Stimulated activated naive CD8-positive, alpha-beta T cell treated with anti-CD3 and anti-CD28 coated beads, Interleukin-15, Interleukin-2, amounts not matched to agents 100 ng/mL and 50 ng/mL, for 24 hours (primary cell): ENCODE results near the gene ARHGAP44.

Experiments
- H3K27ac Mint-ChIP-seq: one replicate; pipeline ENCODE4 v1.8.0; 2021; ENCODE audit warnings: mild to moderate bottlenecking, mixed read lengths
- H3K27me3 Mint-ChIP-seq: one replicate; pipeline ENCODE4 v1.8.0; 2021; ENCODE audit warnings: mixed read lengths
- H3K36me3 Mint-ChIP-seq: one replicate; pipeline ENCODE4 v1.8.0; 2021; ENCODE audit warnings: low read depth, mixed read lengths
- H3K4me1 Mint-ChIP-seq: one replicate; pipeline ENCODE4 v1.8.0; 2021; ENCODE audit warnings: low read depth, mixed read lengths
- H3K4me3 Mint-ChIP-seq: one replicate; pipeline ENCODE4 v1.8.0; 2021; ENCODE audit warnings: mild to moderate bottlenecking, mixed read lengths
- H3K9me3 Mint-ChIP-seq: one replicate; pipeline ENCODE4 v1.8.0; 2021; ENCODE audit warnings: mixed read lengths

The ARHGAP44 gene

GRCh38 chr17:12902046-12902445, 112.7 kb downstream of the ARHGAP44 start:
- H3K4me3 Mint-ChIP-seq = no peak overlapping the region
- no peaks in the 10 kb centered on the region for H3K27me3 Mint-ChIP-seq
- H3K27ac Mint-ChIP-seq = no peak overlapping the region
- no peaks in the 10 kb centered on the region for H3K4me1 Mint-ChIP-seq
- H3K9me3 Mint-ChIP-seq = peaks cover 13% of the 10 kb centered on the region
- H3K36me3 Mint-ChIP-seq = no peaks in the 10 kb centered on the region

GRCh38 chr17:12907477-12907876, 118.2 kb downstream of the ARHGAP44 start:
- peaks cover 18% of the 10 kb centered on the region for H3K9me3 Mint-ChIP-seq
- H3K27ac Mint-ChIP-seq = no peak overlapping the region
- H3K27me3 Mint-ChIP-seq = peaks cover 3% of the 10 kb centered on the region

DNA sequence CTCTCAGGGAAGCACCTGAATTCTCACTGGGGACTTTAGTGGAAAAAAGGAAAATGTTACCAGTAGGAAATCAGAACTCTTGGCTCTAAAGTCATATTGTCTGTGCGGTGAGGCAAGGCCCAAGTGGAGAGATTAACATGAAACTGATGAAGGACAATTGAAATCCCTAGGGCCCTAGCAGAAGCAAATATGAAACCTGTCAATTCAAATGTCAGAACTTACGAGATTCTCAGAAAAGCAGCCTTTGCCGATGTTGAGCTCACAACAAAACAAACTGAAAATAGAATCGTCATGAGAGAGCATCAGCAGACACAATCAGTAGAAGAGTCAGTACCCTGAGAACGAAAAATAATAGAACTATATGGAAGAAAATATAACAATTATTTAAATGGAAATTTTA, 119.7 kb downstream of the ARHGAP44 start:
- no peaks in the 10 kb centered on the region for H3K36me3 Mint-ChIP-seq
- peaks cover 18% of the 10 kb centered on the region for H3K9me3 Mint-ChIP-seq
- no peaks in the 10 kb centered on the region for H3K4me1 Mint-ChIP-seq
- peaks cover 3% of the 10 kb centered on the region for H3K27me3 Mint-ChIP-seq
- no peak overlapping the region for H3K27ac Mint-ChIP-seq
- no peak overlapping the region for H3K4me3 Mint-ChIP-seq

More at GRCh38 chr17:12907477-12907876, 118.2 kb downstream of the ARHGAP44 start:
- H3K4me3 Mint-ChIP-seq = no peak overlapping the region
- H3K36me3 Mint-ChIP-seq = no peaks in the 10 kb centered on the region
- no peaks in the 10 kb centered on the region for H3K4me1 Mint-ChIP-seq

DNA sequence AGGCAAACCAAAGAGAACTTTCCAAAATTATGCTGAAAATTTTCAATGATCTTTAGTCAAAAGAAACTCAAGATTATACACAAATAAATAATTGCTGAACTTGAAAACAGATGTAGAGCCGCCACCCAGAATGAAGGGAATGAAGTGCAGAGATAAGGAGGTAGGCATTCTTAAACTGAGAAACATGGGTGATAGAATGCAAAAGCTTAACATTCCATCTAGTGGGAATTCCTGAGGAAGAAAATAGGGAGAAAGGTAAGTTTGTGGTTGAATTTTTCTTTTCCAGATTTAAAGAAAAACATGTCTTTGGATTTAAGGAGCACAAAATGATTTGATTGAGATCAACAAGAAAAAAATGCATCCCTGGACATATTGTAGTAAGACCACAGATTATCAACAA, 120.2 kb downstream of the ARHGAP44 start:
- peaks cover 3% of the 10 kb centered on the region for H3K27me3 Mint-ChIP-seq
- no peak overlapping the region for H3K4me3 Mint-ChIP-seq
- H3K9me3 Mint-ChIP-seq = peaks cover 18% of the 10 kb centered on the region
- no peaks in the 10 kb centered on the region for H3K4me1 Mint-ChIP-seq
- H3K36me3 Mint-ChIP-seq = no peaks in the 10 kb centered on the region
- no peak overlapping the region for H3K27ac Mint-ChIP-seq

DNA sequence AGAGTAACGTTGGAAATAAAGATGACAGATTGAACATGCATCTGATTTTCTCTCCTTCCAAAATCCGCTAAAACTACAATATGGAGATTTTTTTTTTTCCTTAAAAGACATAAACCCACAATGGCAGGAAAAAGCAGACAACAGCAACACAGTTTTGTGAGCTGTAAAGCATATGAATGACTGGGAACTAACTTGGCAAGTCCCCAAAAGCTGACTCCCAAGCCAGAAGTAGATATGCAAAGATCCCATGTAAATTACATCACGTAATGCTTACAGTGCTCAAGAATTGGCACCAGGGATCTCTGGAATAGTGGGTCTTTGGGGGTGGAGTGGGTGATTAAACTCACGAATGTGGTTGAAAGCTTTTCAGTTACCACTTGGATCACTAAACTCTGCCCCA, 121.9 kb downstream of the ARHGAP44 start:
- Mint-ChIP-seq H3K9me3 (peaks cover 18% of the 10 kb centered on the region), H3K27me3 (peaks cover 3% of the 10 kb centered on the region), H3K4me1 (no peaks in the 10 kb centered on the region), H3K36me3 (no peaks in the 10 kb centered on the region), H3K27ac (no peak overlapping the region), H3K4me3 (no peak overlapping the region)

GRCh38 chr17:12917399-12917798, 128.1 kb downstream of the ARHGAP44 start:
- Mint-ChIP-seq H3K4me3 (no peak overlapping the region), H3K36me3 (no peaks in the 10 kb centered on the region), H3K4me1 (no peaks in the 10 kb centered on the region), H3K27ac (no peak overlapping the region), H3K9me3 (no peaks in the 10 kb centered on the region), H3K27me3 (no peaks in the 10 kb centered on the region)

- Mint-ChIP-seq H3K36me3 (no peaks in the 10 kb centered on the region), H3K27ac (no peak overlapping the region), H3K27me3 (no peaks in the 10 kb centered on the region), H3K4me1 (no peaks in the 10 kb centered on the region), H3K4me3 (no peak overlapping the region), H3K9me3 (no peaks in the 10 kb centered on the region)
These were observed 128.8 kb downstream of the ARHGAP44 start for GRCh38 chr17:12918142-12918541.

DNA sequence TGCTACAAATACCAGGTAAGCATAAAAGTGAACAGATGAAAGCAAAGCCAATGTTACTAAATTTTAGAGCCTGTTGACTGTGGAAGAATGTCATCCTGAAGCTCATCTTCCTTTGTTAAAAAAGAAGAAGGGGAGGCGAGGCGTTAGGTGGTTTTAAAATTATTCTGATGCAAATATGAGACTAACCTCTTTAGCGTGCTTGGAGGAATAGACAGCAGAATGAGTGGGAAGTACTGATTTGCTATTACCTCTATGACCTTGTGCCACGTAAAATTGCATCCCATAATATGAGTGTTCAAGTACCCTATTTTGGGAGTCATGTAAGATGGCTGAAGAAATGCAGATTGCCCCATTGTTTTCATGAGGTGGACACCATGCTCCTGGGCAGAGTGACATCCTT, 132.8 kb downstream of the ARHGAP44 start:
- Mint-ChIP-seq H3K4me1 (no peaks in the 10 kb centered on the region), H3K9me3 (peaks cover 3% of the 10 kb centered on the region), H3K27me3 (no peaks in the 10 kb centered on the region), H3K36me3 (no peaks in the 10 kb centered on the region), H3K4me3 (no peak overlapping the region), H3K27ac (no peak overlapping the region)

DNA sequence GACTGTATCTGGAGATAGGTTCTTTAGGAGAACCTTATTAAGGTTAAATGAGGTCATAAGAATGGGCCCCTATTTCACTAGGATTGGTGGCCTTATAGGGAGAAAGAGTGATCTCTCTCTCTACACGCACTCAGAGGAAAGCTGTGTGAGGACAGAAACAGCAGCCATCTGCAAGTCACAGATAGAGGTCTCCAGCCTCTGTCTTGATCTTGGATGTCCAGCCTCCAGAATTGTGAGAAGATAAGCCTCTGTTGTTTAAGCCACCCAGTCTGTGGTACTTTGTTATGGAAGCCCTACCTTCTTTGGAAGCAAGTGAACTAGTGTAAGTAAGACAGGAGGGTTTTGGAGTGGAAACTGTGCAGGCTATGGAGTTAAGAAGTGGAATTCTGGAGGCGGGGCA, 135.3 kb downstream of the ARHGAP44 start:
- peaks cover 3% of the 10 kb centered on the region for H3K9me3 Mint-ChIP-seq

DNA sequence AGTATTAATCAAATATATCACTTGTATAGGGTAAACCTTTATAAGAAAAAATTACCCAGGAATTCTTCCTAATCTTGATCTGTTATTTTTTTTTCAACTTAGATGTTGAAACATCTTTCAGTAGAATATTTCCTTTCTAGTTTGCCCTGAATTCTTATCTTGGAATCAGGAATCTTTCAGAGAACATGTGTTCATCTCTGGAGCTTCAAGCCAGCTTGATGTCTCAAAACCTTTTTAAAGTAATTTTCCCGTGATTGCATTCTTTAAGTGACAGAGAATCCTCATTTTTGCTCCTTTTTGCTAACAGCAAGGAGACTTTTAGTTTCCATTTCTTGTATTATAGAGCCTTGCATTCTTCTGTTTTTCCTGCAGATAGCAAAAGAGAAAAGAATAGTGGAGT, 137.7 kb downstream of the ARHGAP44 start:
- peaks cover 3% of the 10 kb centered on the region for H3K9me3 Mint-ChIP-seq
- H3K27ac Mint-ChIP-seq = no peak overlapping the region
- H3K36me3 Mint-ChIP-seq = no peaks in the 10 kb centered on the region
- no peaks in the 10 kb centered on the region for H3K27me3 Mint-ChIP-seq
- H3K4me3 Mint-ChIP-seq = no peak overlapping the region
- H3K4me1 Mint-ChIP-seq = no peaks in the 10 kb centered on the region

More for the DNA sequence above, 135.3 kb downstream of the ARHGAP44 start:
- H3K36me3 Mint-ChIP-seq = no peaks in the 10 kb centered on the region
- H3K4me1 Mint-ChIP-seq = no peaks in the 10 kb centered on the region
- H3K27me3 Mint-ChIP-seq = no peaks in the 10 kb centered on the region
- no peak overlapping the region for H3K27ac Mint-ChIP-seq
- no peak overlapping the region for H3K4me3 Mint-ChIP-seq

DNA sequence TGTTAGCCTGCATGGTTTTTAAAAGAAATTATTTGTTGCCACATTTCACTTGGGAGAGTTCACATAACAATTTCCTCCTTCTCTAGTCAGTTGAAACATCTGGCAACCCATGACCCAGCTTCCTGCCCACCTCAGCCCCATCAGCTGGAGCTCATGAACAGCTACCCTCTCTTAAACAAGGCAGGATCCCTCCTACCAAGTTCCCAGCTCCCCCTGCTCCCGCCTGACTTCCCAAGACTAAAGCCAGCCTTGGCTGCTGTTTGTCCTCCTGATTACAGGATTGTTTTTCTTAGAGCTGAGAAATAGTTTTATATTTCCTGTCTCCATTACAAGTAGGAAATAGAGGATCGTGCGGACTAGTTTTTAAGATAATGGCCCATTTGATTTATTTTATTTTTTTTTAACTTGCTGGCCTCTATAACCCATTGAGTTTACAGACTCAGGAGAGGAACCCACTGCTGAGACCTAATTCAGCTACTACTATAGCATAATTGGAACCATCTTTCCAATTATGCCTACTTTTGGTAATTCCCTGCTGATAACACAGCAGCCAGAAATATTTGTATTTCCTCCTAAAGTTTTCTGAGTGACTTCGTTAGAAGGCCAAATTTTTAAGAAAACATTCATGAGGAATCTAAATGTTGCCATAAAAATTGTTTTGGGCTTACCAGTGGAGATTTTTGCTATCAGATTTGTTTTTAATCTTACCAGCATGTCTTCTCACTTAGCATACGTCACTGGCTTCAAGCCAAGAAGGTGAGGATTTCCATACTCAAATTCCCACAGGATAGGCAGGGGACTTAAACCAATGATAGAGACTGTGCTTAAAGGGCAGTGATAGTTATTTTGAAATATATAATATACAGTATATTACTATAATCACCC, 138.5 kb downstream of the ARHGAP44 start:
- Mint-ChIP-seq H3K27ac (no peak overlapping the region), H3K27me3 (no peaks in the 10 kb centered on the region), H3K9me3 (peaks cover 3% of the 10 kb centered on the region), H3K36me3 (no peaks in the 10 kb centered on the region), H3K4me3 (no peak overlapping the region), H3K4me1 (no peaks in the 10 kb centered on the region)

DNA sequence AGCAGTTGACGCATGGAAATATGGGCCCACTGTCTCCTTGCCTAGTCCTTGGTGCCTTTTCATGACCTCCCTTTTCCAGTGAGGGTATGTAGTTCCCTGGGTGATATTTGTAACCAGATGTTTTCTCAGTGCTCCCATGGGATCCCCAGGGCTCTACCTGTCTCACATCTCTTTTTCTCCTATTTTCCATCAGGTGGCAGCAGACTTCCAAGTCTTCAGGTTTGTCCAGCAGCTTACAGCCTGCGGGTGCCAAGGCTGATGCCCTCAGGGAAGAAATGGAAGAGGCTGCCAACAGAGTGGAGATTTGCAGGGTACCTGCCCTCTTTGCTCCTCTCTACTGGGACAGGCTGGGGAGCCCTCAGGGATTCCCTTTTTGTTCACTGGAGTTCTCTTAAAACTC, 139.4 kb downstream of the ARHGAP44 start:
- H3K4me3 Mint-ChIP-seq = no peak overlapping the region
- no peaks in the 10 kb centered on the region for H3K36me3 Mint-ChIP-seq
- H3K27ac Mint-ChIP-seq = no peak overlapping the region
- no peaks in the 10 kb centered on the region for H3K4me1 Mint-ChIP-seq
- no peaks in the 10 kb centered on the region for H3K27me3 Mint-ChIP-seq
- peaks cover 1% of the 10 kb centered on the region for H3K9me3 Mint-ChIP-seq

DNA sequence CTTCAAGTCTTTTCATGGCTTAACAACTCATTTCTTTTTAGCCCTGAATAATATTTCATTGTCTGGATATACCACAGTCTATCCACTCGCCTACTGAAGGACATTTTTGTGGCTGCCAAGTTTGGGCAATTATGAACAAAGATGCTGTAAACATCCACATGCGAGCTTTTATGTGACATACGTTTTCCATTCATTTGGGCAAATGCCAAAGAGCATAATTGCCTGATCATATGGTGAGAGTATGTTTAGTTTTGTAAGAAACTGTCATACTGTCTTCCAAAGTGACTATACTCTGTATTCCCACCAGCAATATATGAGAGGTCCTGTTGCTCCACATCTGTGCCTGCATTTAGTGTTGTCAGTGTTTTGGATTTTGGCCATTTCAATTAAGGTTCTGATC, 147.2 kb downstream of the ARHGAP44 start:
- Mint-ChIP-seq H3K27ac (no peak overlapping the region), H3K36me3 (no peaks in the 10 kb centered on the region), H3K9me3 (no peaks in the 10 kb centered on the region), H3K27me3 (peaks cover 5% of the 10 kb centered on the region), H3K4me3 (no peak overlapping the region), H3K4me1 (no peaks in the 10 kb centered on the region)

DNA sequence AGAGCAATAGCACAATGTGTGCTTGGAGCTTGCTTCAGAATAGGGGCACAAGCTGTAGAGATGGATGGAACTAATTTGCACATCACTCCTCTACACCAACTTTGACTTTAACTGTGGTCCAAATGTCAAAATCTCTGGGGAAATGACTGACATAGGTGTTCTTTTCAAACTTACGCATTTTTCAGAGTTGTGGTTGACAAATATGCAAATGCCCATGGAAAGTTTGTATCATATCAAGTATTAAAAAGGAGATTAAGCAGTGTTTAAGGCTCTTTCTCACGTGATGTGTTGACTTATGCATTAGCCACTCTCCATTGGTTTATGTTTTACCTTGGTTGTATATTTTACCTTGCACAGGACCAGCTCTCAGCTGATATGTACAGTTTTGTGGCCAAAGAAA, 151.4 kb downstream of the ARHGAP44 start:
- Mint-ChIP-seq H3K27me3 (no peaks in the 10 kb centered on the region), H3K27ac (no peak overlapping the region), H3K4me1 (no peaks in the 10 kb centered on the region), H3K9me3 (no peaks in the 10 kb centered on the region), H3K36me3 (no peaks in the 10 kb centered on the region), H3K4me3 (no peak overlapping the region)

DNA sequence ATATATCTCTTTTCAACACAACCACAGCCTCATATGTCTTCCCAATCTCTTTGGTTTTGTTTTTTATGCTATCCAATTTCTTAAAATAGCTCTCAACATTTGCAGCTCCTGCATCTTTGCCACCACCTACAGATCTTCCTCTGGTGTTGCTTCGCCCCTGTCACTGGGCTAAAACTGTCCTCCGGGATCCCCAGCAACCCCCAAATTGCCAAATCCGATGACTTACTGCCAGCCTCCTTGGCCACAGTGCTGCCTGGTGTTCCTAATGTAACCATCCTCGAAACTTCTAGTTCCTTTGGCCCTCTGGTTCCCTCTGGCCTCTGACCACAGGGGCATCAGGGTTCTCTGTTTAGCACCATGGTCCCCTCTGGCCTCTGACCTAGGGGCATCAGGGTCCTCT, 157.7 kb downstream of the ARHGAP44 start:
- H3K36me3 Mint-ChIP-seq = no peaks in the 10 kb centered on the region
- no peak overlapping the region for H3K27ac Mint-ChIP-seq
- no peaks in the 10 kb centered on the region for H3K4me1 Mint-ChIP-seq
- no peak overlapping the region for H3K4me3 Mint-ChIP-seq
- H3K9me3 Mint-ChIP-seq = no peaks in the 10 kb centered on the region
- H3K27me3 Mint-ChIP-seq = peaks cover 6% of the 10 kb centered on the region

GRCh38 chr17:12952012-12952411, 162.7 kb downstream of the ARHGAP44 start:
- Mint-ChIP-seq H3K27me3 (peaks cover 4% of the 10 kb centered on the region), H3K36me3 (no peaks in the 10 kb centered on the region), H3K27ac (no peak overlapping the region), H3K4me3 (no peak overlapping the region), H3K4me1 (no peaks in the 10 kb centered on the region), H3K9me3 (no peaks in the 10 kb centered on the region)
